GM06990 (cell line): ENCODE results near the gene MAFF.

Experiments
- DNase-seq: peaks from one replicate; pipeline ENCODE4 v3.0.0-alpha.2; 2011; ENCODE audit not compliant: insufficient read length; ENCODE audit errors: extremely low read depth
- H3K27me3 ChIP-seq: replicated peaks from 2 replicates; pipeline ENCODE4 v1.6.0; 2011; ENCODE audit warnings: low read length; ENCODE audit not compliant: control insufficient read depth, insufficient read depth
- H3K36me3 ChIP-seq: 2 replicates; pipeline ENCODE4 v1.5.1; 2011; ENCODE audit warnings: low read length; ENCODE audit not compliant: control insufficient read depth, insufficient read depth
- H3K4me3 ChIP-seq: replicated peaks from 2 replicates; pipeline ENCODE4 v1.5.1; 2011; ENCODE audit warnings: low read depth, mild to moderate bottlenecking, control low read depth, low read length
- CTCF ChIP-seq: IDR thresholded peaks from 2 replicates; pipeline ENCODE4 v1.5.1; 2011; ENCODE audit warnings: low read length, control low read depth, mild to moderate bottlenecking, inconsistent platforms; ENCODE audit not compliant: insufficient read depth, poor library complexity, severe bottlenecking

MAFF gene

GRCh38 chr22:38228326-38228872 lies 26.6 kb downstream of the MAFF start:
- no peak overlapping the region for H3K4me3 ChIP-seq
- TF ChIP-seq CTCF, result no peak
- H3K27me3 ChIP-seq, result no peaks in the 10 kb centered on the region
- DNase-seq, result no peak
- peaks cover 11% of the 10 kb centered on the region for H3K36me3 ChIP-seq

GRCh38 chr22:38228873-38229740 lies 27.3 kb downstream of the MAFF start:
- Histone ChIP-seq H3K36me3 (peaks cover 11% of the 10 kb centered on the region), H3K4me3 (no peak overlapping the region), H3K27me3 (no peaks in the 10 kb centered on the region)
- DNase-seq, result no peak
- TF ChIP-seq CTCF, result no peak

- Histone ChIP-seq H3K27me3 (no peaks in the 10 kb centered on the region), H3K36me3 (peaks cover 11% of the 10 kb centered on the region), H3K4me3 (no peak overlapping the region)
- no peak for DNase-seq
- peak; percentile 31 for TF ChIP-seq CTCF
Observed at GRCh38 chr22:38230108-38230825, 28.5 kb downstream of the MAFF start.

- no peak for DNase-seq
- H3K4me3 ChIP-seq, result no peak overlapping the region
- no peaks in the 10 kb centered on the region for H3K27me3 ChIP-seq
- TF ChIP-seq CTCF, result no peak
- peaks cover 11% of the 10 kb centered on the region for H3K36me3 ChIP-seq
Observed at GRCh38 chr22:38230916-38231315, 29.1 kb downstream of the MAFF start.

- TF ChIP-seq CTCF, result no peak
- Histone ChIP-seq H3K4me3 (no peak overlapping the region), H3K36me3 (peaks cover 13% of the 10 kb centered on the region), H3K27me3 (no peaks in the 10 kb centered on the region)
- no peak for DNase-seq
Observed at GRCh38 chr22:38232196-38232595, 30.4 kb downstream of the MAFF start.
